HG02623 (cell line): ENCODE results near the gene KRTAP10-10.
"Not testable (repeated sequence)": the region's sequence is repeated elsewhere in the genome, so short reads cannot be mapped to it uniquely, and the experiment has no call there.

Source experiments
- ATAC-seq: cut with Tn5 transposase; IDR thresholded peaks from one replicate; pipeline ENCODE4 v1.9.1; 2021; ENCODE audit warnings: moderate library complexity; ENCODE audit not compliant: unreplicated experiment

KRTAP10-10 gene

DNA sequence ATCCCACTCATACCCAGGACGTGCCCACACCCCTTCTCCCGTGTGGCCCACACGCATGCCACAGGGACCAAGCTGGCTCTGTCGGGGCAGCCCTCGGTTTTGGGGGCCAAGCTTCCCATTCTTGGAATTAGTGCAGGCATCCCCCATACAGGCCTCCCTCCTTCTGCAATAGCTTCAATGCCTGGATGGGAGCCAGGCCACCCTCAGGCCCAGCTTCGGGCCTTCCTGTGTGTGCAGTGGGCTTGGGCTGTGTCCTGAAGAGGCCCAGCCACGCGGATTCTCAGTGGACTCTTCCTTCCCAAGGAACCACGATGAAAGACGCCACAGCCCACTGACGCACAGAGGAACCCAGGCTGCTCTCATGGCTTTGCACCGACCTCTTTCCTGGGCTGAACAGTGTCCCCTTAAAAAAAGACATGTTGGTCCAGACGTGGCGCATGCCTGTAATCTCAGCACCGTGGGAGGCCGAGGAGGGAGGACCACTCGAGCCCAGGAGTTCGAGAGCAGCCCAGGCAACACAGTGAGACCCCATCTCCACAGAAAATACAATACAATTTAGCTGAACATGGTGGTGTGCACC, 12.5 kb downstream of the KRTAP10-10 start:
- ATAC-seq: no peak

DNA sequence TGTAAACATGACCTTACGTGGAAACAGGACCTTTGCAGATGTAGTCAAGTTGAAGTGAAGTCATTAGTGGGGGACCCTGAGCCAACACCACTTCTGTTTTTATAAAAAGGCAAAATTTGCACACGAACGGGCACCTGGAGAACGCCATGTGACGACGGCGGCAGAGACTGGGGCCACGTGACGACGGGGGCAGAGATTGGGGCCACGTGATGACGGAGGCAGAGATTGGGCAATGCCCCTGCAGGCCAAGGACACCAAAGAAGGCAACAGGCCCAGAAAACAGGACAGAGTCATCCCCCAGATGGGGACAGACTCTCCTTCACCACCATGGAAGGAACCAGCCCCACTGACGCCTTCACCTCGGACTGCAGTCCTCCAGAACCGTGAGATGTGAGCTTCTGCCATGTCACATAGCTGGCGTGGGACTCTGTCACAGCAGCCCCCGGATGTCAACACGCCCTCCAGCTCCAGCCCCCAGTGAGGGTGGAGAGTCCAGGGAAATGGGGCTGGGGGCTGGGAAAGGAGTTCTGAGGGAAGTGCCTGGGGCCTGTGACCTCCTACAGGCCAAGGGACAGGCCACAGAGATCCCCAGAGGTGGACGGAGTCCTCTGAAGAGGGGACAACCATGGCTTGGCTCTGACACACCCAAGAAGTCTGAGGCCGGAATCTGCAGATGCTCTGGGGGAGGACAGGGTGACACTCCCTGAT, 13.3 kb downstream of the KRTAP10-10 start:
- no peak for ATAC-seq

DNA sequence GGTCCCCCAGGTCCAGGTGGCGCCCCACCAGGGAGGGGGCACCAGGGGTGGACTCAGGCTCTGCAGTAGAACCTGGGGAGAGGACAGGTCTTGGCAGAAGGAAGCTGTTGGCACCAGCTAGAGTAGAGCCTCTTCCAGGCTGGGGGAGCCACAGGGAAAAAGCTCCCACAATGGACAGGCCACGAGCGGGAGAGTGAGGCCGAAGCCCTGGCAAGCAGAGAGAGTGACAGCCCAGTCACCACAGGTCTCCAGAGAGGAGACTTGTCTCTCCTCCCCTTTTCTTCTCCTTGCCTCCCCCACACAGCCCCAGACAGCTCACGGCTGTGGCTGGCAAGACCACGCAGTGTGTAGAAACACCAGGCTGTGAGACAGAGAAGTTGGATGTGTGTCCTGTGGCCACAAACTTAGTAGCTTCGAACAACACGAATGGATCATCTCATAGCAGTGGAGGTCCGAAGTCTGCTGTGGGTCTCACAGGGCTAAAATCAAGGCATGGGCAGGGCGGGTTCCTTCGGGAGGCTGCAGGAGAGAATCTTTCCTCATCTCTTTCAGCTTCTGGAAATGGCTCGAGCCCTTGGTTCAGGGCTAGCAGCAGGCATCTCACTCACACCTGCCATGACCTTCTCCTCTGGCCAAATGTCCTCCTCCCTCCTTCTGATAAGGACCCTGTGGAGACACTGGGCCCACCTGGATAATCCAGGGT, 14.0 kb downstream of the KRTAP10-10 start:
- ATAC-seq: no peak

DNA sequence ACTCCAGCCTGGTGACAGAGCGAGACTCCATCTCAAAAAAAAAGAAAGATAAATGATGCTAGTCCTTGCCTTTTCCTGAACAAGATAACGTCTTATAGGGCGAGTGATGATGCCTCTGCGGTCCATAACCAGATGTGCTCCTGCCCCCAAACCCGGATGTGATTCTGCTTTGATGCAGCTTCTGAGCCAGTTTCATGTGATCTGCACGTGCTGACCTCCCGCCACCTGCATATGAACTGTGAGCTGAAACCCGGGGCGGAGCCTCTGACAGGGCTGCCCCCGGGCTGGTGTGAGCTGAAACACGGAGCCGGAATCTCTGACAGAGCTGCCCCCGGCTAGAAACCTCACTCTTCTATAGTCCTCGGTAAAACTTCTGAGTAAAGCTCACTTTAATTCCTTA, 16.0 kb downstream of the KRTAP10-10 start:
- no peak for ATAC-seq

DNA sequence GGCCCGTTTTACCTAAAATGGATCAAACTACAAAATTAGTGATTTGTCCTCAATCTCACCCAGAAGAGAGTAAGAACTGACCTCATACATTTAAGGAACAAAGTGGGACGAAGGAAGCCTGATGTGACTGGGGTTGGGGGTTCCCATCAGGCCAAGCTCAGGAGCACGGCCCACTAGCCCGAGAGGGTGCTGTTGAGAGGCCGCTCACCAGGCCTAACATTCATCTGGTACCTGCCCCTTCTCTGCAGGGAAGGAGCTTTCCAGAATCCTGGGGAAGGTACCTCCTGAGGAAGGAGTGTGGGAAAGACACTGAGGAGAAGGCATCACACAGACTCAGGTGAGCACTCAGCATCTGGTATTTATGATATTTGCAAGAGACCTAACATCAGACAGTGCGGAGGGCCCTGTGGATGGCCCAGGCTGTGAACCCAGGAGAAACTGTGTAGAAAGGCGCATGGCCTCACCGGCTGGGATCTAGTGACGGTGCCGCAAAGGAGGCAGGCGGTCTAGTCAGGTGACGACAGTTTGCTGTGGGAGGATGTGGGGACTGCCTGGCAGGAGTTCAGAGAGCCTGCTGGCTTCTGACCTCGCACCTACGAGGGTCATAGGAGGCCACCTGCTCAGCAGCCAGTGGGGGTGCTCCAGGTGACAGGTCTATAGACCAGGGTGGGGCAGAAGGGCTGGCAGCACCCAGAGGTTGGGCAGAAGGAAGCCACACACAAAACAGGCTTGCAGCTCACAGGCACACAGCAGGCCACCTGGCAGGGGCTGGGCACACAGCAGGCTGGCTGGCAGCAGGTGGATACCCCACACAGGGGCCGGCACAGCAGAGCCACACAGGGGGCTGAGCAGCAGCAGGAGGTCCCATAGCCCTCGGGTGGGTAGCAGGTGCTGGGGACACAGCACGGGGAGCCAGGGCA, 16.8 kb downstream of the KRTAP10-10 start:
- ATAC-seq: no peak

DNA sequence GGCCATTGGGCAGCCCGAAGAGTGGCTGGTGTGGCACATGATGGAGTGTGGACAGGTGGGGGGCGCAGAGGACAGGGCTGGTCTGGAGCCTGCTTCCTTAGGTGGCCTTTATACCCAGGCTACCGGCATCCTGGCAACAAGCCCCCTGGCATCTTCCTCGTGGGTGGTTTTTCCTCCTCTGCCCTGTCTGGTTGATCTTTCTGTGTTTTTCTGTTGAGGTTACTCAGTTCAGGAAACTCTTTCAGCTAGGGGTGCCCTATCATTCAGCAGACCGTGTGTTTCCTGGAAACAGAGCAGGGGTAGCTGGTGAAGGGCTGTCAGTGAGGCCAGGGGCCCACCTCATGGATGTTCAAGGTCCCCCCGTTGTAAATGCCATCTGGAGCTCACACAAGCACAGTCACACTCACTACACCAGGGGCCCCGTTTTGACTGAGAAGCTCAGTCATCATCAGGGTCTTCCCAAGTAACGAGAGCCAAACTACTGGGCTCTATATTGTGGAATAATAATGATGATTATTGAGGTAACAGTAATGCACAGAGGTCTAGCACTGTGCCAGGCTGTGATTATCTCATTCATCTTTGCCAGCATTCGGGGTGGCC, 17.5 kb downstream of the KRTAP10-10 start, which contains the start of gene KRTAP12-4:
TSS of gene KRTAP12-4 (minus strand) at position 84 of the 600 bp plus-strand sequence. CDS start at position 39, 45 bp downstream.
- ATAC-seq: no peak

DNA sequence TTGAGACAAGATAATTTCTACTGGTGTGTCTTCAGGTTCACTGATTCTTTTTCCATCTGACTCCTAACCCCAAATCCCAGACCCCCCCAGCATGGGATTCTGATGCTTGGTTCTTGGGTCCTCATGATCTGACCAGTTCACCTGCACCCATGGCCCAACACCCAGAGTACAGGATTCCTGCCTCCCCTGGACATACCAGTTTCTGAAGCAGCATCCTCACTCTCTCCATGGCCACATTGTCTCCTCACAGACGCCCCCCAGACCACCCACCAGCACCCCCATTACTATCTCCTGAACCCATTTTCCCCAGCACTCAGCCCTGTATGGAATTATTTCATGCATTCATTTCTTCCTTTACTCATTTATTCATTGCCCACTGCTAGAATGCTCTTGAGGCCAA, 19.7 kb downstream of the KRTAP10-10 start:
- no peak for ATAC-seq

DNA sequence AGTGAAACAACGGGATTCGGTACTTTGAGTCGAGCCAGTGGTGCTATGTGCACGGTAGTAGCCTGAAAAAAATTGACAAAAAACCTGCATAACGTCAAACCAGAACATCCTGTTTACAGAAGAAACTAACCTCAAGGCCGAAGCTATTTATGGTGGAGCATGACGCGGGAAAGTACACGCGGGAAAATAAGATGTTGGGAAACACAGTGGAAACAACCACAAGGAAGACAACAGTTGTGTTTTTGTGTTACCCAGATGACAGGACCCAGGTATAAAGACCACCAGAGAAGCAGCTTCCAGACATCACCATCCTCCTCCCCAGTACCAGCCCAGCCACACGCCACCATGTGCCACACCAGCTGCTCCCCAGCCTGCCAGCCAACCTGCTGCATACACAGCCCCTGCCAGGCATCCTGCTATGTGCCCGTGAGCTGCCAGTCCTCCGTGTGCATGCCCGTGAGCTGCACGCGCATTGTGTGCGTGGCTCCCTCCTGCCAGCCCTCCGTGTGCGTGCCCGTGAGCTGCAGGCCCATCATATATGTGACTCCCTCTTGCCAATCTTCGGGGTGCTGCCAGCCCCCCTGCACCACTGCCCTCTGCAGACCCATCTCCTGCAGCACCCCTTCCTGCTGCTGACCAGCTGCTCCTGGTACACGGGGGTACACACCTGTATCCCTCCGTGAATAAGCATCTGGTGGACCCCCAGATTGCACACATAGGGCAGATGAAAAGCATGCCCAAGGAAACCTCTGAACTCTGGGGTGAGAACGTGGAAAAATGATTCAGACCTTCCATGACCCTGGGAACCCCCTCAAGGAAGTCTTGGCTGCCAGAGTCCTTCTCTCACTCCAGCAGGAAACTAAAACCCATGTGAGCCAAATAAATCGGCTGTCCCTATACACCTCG, 20.7 kb downstream of the KRTAP10-10 start, which contains the start of gene KRTAP12-3:
TSS of gene KRTAP12-3 (plus strand) at position 298 of the 906 bp plus-strand sequence. CDS start at position 346, 48 bp downstream.
- no peak for ATAC-seq

DNA sequence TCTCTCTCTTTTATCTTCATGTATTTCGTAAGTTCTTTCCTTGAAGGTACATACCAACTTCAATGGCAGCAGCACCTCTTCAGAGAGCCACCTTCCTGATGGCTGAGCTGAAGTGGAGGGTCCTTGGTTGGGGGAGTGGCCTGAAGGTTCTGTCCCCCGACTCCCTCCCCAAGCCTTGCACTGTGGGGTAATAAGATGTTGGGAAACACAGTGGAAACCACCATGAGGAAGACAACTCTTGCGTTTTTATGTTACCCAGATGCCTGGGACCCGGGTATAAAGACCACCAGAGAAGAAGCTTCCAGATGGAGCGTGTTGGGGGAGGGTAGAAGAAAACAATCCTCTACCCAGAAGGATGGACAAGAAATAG, 21.4 kb downstream of the KRTAP10-10 start:
- ATAC-seq: no peak

DNA sequence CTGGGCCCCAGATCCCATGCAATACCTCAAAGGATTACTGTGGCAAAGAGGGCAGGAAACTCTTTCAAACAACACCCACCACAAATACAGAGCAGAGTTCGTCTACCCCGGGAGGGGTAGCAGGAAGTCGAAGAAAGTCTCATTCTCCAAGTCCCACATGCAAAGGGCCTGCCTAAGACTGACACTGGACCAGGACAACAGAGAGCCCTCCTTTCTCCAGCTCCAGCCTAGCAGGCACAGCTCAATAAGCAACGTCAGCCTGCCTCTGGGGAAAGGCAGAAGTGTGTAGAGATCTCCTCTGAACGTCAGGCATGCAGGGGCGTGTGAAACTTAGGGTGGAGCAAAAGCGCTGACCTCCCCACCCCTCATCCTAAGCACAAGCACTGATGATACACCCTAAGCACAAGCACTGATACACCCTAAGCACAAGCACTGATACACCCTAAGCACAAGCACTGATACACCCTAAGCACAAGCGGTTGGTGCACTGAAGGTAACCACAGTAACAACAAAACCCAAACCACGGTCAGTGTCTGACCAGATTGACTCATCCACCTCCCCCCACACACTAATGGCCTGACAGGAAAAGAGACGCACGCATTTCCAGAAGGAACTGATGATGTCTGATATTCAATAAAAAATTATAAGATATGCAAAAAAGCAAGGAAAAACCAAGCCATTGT, 21.9 kb downstream of the KRTAP10-10 start:
- ATAC-seq: no peak

DNA sequence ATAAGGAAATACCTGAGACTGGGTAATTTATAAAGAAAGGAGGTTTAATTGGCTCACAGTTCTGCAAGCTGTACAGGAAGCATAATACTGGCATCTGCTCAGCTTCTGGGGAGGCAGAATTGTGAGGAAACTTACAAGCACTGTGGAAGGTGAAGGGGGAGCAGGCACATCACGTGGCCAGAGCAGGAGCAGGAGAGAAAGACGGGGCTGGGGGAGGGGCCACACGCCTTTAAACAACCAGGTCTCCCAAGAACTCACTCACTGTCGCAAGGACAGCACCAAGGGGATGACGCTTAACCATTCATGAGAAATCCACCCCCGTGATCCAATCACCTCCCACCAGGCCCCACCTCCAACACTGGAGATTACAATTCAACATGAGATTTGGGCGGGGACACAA, 24.4 kb downstream of the KRTAP10-10 start:
- not testable (repeated sequence) for ATAC-seq

DNA sequence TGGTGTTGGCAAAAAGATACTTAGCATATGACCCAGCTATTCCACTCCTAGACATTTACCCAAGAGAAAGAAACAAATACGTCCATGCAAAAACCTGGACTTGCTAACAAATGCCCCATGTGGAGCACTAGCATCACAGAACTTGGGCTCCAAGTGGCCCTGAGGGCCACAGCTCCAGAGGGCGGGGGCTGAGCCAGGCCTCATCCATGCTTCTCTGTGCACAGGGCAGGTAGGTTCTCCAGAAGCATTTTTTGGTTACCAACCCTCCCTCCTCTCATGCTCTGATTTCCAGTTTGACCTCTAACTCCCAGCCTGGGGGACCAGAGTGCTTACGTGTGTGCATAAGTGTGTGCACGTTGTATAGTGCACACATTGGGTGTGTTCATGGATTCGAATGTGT, 27.5 kb downstream of the KRTAP10-10 start:
- no peak for ATAC-seq

DNA sequence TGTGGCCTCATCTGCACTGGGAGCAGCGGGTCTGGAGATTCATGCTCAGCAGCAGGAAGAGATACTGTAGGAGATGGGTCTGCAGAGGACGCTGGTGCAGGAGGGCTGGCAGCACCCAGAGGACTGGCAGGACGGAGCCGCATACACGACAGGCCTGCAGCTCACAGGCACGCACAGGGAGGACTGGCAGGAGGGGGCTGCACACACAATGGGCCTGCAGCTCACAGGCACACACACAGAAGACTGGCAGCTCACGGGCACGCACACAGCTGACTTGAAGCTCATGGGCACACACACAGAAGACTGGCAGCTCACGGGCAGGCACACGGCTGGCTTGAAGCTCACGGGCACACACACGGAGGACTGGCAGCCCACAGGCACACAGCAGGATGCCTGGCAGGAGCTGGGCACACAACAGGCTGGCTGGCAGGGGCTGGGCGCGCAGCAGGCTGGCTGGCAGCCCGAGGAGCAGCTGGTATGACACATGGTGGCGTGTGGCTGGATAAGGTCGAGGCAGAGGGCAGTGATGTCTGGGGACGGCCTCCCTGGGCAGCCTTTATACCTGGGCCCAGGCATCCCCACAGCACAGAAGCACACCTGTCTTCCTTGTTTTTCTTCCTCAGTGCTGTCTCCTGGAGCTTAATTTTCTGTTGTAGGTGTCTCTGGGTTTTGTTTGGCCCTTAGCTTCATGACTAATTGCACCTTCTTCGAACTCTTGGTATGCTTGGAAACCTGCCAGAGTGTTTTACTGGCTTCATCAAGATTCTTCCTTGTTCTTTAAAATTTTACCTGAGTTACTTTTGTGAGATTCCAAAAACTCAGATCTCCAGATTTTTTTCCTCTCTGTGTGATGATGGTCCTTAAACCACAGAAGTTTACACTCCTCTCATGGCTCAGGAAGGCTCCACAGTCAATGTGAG, 29.5 kb downstream of the KRTAP10-10 start, which contains the start of gene KRTAP12-2:
TSS of gene KRTAP12-2 (minus strand) at position 527 of the 920 bp plus-strand sequence. CDS start at position 486, 41 bp downstream.
- ATAC-seq: no peak

DNA sequence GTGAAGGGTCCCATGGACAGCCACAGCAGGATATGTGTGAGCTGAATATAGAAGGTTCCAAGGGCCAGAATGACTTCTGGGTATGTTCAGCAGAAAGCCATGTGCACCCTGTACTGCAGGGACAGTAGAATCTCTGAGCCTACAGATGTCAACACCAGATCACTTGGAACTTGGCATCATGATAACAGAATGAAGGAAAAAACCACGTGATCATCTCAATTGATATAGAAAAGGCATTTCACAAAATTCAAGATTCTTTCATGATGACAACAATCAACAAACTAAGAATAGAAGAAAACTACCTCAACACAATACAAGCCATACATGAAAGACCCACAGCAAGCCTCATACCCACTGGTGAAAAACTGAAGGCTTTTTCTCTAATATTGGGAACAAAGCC, 30.5 kb downstream of the KRTAP10-10 start:
- no peak for ATAC-seq

DNA sequence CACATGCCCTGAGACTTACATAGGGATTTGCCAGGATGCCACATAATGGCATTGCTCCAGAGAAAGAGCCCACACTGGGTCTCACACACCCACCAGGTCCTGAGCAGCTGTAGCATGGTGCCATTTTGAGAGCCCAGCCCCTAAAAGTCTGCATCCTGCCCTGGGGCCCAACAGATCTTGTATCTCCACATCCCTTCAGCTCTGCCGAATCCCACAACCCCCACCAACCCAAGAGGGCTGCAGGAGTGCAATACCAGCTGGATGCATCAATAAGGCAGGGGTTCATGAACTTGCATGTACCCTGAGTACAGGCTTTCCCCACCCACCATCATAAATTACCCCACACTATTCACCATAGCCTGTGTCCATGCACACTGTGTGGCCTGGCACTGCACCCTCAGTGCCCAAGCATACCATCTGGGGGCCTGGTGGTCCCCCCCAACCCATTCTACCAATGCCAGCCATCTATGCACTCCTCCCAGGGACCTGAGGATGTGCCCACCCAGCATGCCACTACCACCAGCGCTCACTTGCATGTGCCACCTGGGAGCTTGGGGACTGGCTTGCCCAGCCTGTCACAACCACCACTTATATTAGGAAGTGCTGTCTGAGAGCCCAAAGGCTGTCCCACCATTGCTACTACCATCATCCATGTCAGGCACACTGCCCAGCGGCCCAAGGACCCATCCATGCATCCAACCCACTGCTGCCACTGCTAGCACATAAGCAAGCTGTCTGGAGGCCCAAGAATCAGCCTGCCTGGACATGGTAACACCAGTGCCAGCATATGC, 33.7 kb downstream of the KRTAP10-10 start:
- no peak for ATAC-seq

DNA sequence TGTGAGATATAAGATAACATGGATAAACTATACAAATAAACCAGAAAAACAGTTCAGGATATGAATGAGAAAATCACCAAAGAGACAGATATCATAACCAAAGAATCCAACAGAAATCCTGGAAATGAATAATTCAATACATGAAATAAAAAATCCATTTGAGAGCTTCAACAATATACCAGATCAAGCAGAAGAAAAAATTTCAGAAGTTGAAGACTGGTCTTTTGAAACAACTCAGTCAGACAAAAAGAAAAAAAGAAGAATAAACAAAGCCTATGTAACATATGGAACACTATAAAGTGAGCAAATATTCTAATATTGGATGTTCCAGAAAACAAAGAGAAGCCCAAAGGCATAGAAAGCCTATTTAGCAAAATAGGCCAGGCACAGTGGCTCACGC, 34.8 kb downstream of the KRTAP10-10 start:
- ATAC-seq: no peak

DNA sequence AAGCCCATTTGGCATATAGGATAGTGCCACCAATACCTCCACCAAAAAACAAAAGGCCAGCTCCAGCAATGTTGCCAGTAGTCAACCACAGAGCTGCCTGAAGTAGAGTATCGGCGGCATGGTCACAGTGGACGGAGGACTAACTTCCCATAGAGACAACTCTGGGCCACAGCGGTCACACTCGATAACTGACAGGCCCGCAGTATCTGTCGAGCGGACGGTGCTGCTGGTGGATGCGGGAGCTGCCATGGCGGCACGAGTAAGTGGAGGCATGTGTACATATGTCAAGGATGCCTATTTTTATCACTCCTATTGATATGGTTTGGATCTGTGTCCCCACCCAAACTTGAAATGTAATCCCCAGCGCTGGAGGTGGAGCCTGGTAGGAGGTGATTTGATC, 40.7 kb downstream of the KRTAP10-10 start:
- ATAC-seq: no peak
